ENCODE data around the gene GPR87.
A peak's percentile ranks its signal among the peaks of the same experiment; 100 is the strongest.

The GPR87 gene

GRCh38 chr3:151269631-151270030, 47.0 kb downstream of the GPR87 start:
- Histone ChIP-seq H3K4me3 (no peak overlapping the region), H3K9ac (ENCODE audit: insufficient read length) (no peak overlapping the region), H3K27ac (no peak overlapping the region), H3K36me3 (ENCODE audit: insufficient read depth, low read length) (no peaks in the 10 kb centered on the region), H3K9me3 (ENCODE audit: low read depth, low read length) (no peaks in the 10 kb centered on the region)
- TF ChIP-seq POLR2AphosphoS5 (IDR thresholded peaks at IDR 0.05; ENCODE audit: borderline replicate concordance, low read depth, low read length) (no peak), FOXP2 (optimal IDR thresholded peaks at IDR 0.05; ENCODE audit: control extremely low read depth, extremely low read length, insufficient read depth) (no peak), EZH2 (IDR thresholded peaks at IDR 0.05) (no peak)
- no peak for DNase-seq (ENCODE audit: low read depth, low spot score)

GRCh38 chr3:151268267-151269235, 48.1 kb downstream of the GPR87 start:
- no peaks in the 10 kb centered on the region for H3K36me3 ChIP-seq (ENCODE audit: insufficient read depth, low read length)
- peak overlapping the region; percentile 89 for H3K27ac ChIP-seq
- DNase-seq (ENCODE audit: low read depth, low spot score), result no peak
- no peaks in the 10 kb centered on the region for H3K9me3 ChIP-seq (ENCODE audit: low read depth, low read length)
- TF ChIP-seq POLR2AphosphoS5 (IDR thresholded peaks at IDR 0.05; ENCODE audit: borderline replicate concordance, low read depth, low read length), result no peak
- TF ChIP-seq FOXP2 (optimal IDR thresholded peaks at IDR 0.05; ENCODE audit: control extremely low read depth, extremely low read length, insufficient read depth), result no peak
- TF ChIP-seq EZH2 (IDR thresholded peaks at IDR 0.05), result no peak
- peak overlapping the region; percentile 46 for H3K4me3 ChIP-seq
- H3K9ac ChIP-seq (ENCODE audit: insufficient read length), result peak overlapping the region; percentile 46

- peak overlapping the region; percentile 64 for H3K4me3 ChIP-seq
- peak overlapping the region; percentile 89; the same call in 1 of the 2 replicates for H3K27ac ChIP-seq
- TF ChIP-seq EZH2 (IDR thresholded peaks at IDR 0.05) (no peak), POLR2AphosphoS5 (IDR thresholded peaks at IDR 0.05; ENCODE audit: borderline replicate concordance, low read depth, low read length) (no peak)
Observed at GRCh38 chr3:151267066-151267465, 49.6 kb downstream of the GPR87 start.

GRCh38 chr3:151265866-151266265, 50.8 kb downstream of the GPR87 start:
- Histone ChIP-seq H3K9me3 (ENCODE audit: low read depth, low read length) (no peaks in the 10 kb centered on the region), H3K36me3 (ENCODE audit: insufficient read depth, low read length) (no peaks in the 10 kb centered on the region), H3K9ac (ENCODE audit: insufficient read length) (no peak overlapping the region), H3K27ac (no peak overlapping the region), H3K4me3 (no peak overlapping the region)
- no peak for DNase-seq (ENCODE audit: low read depth, low spot score)
- TF ChIP-seq EZH2 (IDR thresholded peaks at IDR 0.05) (no peak), FOXP2 (optimal IDR thresholded peaks at IDR 0.05; ENCODE audit: control extremely low read depth, extremely low read length, insufficient read depth) (no peak), POLR2AphosphoS5 (IDR thresholded peaks at IDR 0.05; ENCODE audit: borderline replicate concordance, low read depth, low read length) (no peak)

More at GRCh38 chr3:151267066-151267465, 49.6 kb downstream of the GPR87 start:
- Histone ChIP-seq H3K36me3 (ENCODE audit: insufficient read depth, low read length) (no peaks in the 10 kb centered on the region), H3K9ac (ENCODE audit: insufficient read length) (no peak overlapping the region), H3K9me3 (ENCODE audit: low read depth, low read length) (no peaks in the 10 kb centered on the region)
- DNase-seq (ENCODE audit: low read depth, low spot score), result no peak

- Histone ChIP-seq H3K27ac (no peak overlapping the region), H3K36me3 (ENCODE audit: insufficient read depth, low read length) (no peaks in the 10 kb centered on the region), H3K4me3 (no peak overlapping the region), H3K9me3 (ENCODE audit: low read depth, low read length) (no peaks in the 10 kb centered on the region), H3K9ac (ENCODE audit: insufficient read length) (no peak overlapping the region)
- no peak for TF ChIP-seq POLR2AphosphoS5 (IDR thresholded peaks at IDR 0.05; ENCODE audit: borderline replicate concordance, low read depth, low read length)
- TF ChIP-seq FOXP2 (optimal IDR thresholded peaks at IDR 0.05; ENCODE audit: control extremely low read depth, extremely low read length, insufficient read depth), result no peak
- no peak for TF ChIP-seq EZH2 (IDR thresholded peaks at IDR 0.05)
- no peak for DNase-seq (ENCODE audit: low read depth, low spot score)
Observed at GRCh38 chr3:151265166-151265565, 51.5 kb downstream of the GPR87 start.

GRCh38 chr3:151264605-151265004, 52.0 kb downstream of the GPR87 start:
- DNase-seq (ENCODE audit: low read depth, low spot score), result no peak
- TF ChIP-seq POLR2AphosphoS5 (IDR thresholded peaks at IDR 0.05; ENCODE audit: borderline replicate concordance, low read depth, low read length), result no peak
- TF ChIP-seq FOXP2 (optimal IDR thresholded peaks at IDR 0.05; ENCODE audit: control extremely low read depth, extremely low read length, insufficient read depth), result no peak
- H3K36me3 ChIP-seq (ENCODE audit: insufficient read depth, low read length), result no peaks in the 10 kb centered on the region

GRCh38 chr3:151262871-151263525, 53.6 kb downstream of the GPR87 start:
- no peak for TF ChIP-seq FOXP2 (optimal IDR thresholded peaks at IDR 0.05; ENCODE audit: control extremely low read depth, extremely low read length, insufficient read depth)
- no peak; the same call in 1 of the 2 replicates for TF ChIP-seq POLR2AphosphoS5 (IDR thresholded peaks at IDR 0.05; ENCODE audit: borderline replicate concordance, low read depth, low read length)
- no peak for TF ChIP-seq EZH2 (IDR thresholded peaks at IDR 0.05)
- DNase-seq (ENCODE audit: low read depth, low spot score), result peak; percentile 40
- Histone ChIP-seq H3K9me3 (ENCODE audit: low read depth, low read length) (no peaks in the 10 kb centered on the region), H3K4me3 (no peak overlapping the region), H3K36me3 (ENCODE audit: insufficient read depth, low read length) (no peaks in the 10 kb centered on the region), H3K9ac (ENCODE audit: insufficient read length) (no peak overlapping the region), H3K27ac (no peak overlapping the region)

More at GRCh38 chr3:151264605-151265004, 52.0 kb downstream of the GPR87 start:
- no peaks in the 10 kb centered on the region for H3K9me3 ChIP-seq (ENCODE audit: low read depth, low read length)
- H3K27ac ChIP-seq, result no peak overlapping the region
- H3K4me3 ChIP-seq, result no peak overlapping the region
- no peak overlapping the region for H3K9ac ChIP-seq (ENCODE audit: insufficient read length)

GRCh38 chr3:151259664-151260063, 57.0 kb downstream of the GPR87 start:
- Histone ChIP-seq H3K9ac (ENCODE audit: insufficient read length) (no peak overlapping the region), H3K27ac (no peak overlapping the region), H3K36me3 (ENCODE audit: insufficient read depth, low read length) (no peaks in the 10 kb centered on the region), H3K9me3 (ENCODE audit: low read depth, low read length) (no peaks in the 10 kb centered on the region), H3K4me3 (no peak overlapping the region)
- no peak for DNase-seq (ENCODE audit: low read depth, low spot score)
- TF ChIP-seq FOXP2 (optimal IDR thresholded peaks at IDR 0.05; ENCODE audit: control extremely low read depth, extremely low read length, insufficient read depth) (no peak), POLR2AphosphoS5 (IDR thresholded peaks at IDR 0.05; ENCODE audit: borderline replicate concordance, low read depth, low read length) (no peak), EZH2 (IDR thresholded peaks at IDR 0.05) (no peak)
